COLO829 (cell line): ENCODE measurements around the gene SPTBN4.
"Not testable (repeated sequence)": the region's sequence is repeated elsewhere in the genome, so short reads cannot be mapped to it uniquely, and the experiment has no call there.

Experiments
- DNase-seq: peaks from one replicate; pipeline ENCODE4 v3.0.0; 2012; ENCODE audit warnings: low spot score

Gene SPTBN4

GRCh38 chr19:40588926-40589569 lies 122.2 kb downstream of the SPTBN4 start:
- no peak for DNase-seq

- no peak for DNase-seq
Observed at GRCh38 chr19:40589591-40590429, 123.0 kb downstream of the SPTBN4 start.

DNA sequence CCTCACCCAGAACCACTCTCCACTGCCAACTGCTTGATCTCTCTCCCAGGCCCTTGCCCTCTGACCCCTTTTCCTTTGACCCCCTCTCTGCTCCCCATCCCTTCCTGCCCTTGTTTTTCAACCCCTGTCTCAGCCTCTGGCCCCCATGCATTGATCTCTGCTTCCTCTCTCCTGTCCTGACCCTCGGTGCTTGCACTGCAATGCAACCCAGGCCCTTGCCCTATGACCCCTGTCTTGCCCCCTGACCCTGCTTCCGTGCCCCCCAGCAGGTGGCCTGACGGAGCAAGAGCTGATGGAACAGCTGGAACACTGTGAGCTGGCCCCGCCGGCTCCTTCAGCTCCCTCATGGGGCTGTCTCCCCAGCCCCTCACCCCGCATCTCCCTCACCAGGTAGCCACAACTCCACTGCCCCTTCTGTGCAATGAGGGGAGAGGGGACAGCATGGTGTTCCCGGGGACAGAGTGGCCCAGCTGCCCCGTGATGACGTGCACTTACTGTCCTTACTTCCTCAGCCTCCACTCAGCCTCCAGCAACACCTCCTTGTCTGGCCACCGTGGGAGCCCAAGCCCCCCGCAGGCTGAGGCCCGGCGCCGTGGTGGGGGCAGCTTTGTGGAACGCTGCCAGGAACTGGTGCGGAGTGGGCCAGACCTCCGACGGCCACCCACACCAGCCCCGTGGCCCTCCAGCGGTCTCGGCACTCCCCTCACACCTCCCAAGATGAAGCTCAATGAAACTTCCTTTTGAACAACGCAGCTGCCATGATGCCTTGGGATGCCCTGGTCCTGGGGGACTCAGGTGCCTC lies 123.9 kb downstream of the SPTBN4 start:
- no peak for DNase-seq

- not testable (repeated sequence) for DNase-seq
Observed at GRCh38 chr19:40591724-40592123, 124.9 kb downstream of the SPTBN4 start.

GRCh38 chr19:40592170-40592569 lies 125.4 kb downstream of the SPTBN4 start:
- no peak for DNase-seq

DNA sequence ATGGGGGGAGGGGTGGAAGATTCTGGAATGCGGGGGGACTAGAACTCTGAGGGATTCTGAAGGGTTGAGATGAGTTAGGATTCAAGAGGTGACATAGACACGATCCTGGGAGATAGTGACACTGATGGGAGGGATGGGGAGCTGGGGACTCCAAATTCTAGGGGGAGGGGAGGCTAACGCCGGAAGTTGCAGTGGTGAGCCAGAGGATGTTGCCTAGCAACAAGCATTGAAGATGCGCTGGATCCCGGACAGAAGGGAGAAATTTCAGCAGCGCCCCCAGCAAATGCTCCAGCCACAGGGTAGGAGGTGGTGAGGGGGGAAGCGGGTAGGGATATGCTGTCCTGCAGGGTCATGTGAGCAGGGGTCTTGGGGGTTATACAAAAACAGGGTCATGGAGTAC lies 127.5 kb downstream of the SPTBN4 start:
- DNase-seq: no peak

DNA sequence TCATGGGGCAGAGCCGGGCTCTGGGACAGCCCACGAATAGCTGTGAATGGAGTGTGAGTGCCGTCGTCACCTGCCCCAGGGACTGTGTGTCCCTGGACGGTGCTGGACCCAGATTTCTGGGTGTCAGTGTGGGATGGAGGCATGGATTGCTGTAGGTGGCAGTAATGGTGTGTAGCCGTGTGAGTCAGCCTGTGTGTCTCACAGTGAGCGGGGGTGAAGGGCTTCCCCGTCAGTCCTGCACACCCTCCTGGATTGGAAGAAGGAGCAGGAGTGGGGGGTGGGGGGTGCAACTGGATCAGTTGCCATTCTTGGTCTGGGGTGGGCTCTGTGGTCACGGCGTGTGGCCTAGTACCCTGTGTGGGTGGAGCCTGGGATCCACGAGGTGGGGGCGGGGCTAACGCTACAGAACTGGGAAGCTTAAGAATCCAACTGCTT lies 127.9 kb downstream of the SPTBN4 start:
- no peak for DNase-seq

DNA sequence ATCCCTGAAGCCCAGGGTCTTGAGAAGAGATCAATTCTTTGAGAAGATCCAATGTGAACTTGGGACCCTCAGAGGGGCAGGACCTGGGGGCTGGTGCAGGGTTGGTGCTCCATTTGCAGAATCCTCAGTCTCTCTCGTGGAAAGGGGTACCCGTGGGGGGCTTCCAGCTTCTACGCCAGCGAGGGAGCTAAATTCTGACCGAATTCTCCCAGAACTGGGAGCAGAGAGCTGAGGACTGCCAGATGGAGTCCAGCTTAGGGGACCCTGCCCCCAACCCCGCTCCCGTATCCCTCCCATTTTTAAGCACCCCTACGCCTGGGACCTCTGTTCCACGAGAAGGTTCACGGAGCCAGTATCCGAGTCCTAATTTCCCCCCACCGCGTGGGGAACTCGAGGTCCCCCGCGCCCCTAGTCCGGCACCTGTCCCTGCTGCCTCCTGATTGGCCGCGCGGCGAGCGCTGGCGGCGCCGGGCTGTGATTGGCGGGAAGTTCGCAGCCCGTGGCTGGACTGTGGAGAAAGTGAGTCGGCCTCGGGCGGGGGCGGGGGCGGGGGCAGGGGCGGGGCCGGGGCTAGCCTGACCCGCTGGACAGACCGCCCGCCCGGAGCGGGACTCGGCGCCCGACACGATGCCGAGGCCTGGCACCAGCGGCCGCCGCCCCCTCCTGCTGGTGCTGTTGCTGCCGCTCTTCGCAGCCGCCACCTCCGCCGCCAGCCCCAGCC lies 130.0 kb downstream of the SPTBN4 start:
- peak; percentile 68 for DNase-seq

- no peak for DNase-seq
Observed at GRCh38 chr19:40597329-40597838, 130.6 kb downstream of the SPTBN4 start.

DNA sequence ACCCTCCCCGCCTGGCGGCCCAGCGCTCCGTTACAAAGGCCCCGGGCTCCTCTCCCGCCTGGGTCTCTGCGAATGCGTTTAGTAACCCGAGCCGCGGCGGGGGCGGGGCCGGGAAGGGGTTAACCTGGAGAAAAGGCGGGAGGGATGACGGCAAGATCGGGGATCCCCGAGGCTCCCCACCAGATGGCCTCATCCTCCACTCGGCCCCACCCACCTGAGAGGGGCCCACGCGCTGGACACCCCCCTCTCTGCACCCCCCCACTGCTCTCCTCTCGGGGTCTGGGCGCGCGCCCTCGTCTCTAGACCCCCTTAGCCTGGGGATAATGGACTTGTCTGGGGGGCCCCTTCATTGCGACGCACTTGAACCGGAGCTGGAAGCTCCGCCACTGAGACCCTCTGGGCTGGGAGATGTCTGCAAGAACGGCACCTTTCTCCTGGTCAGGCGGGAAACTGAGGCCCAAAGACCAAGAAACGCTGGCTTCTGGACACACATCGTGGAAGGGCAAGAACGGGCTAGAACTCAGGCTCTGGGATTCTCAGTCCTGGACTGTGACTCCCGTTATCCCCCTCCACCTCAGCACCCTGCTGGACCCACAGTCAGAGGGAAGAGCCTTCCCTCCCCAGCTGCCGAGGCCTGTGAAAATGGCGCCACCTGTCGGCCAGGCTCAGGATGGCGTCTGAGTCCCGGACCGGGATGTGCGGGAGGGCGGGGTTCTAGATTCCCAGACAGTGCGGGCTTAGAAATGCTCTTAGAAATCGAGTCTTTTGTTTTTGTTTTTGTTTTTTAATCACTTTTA lies 131.5 kb downstream of the SPTBN4 start:
- DNase-seq: peak; percentile 66

GRCh38 chr19:40598918-40599307 lies 132.1 kb downstream of the SPTBN4 start:
- no peak for DNase-seq

DNA sequence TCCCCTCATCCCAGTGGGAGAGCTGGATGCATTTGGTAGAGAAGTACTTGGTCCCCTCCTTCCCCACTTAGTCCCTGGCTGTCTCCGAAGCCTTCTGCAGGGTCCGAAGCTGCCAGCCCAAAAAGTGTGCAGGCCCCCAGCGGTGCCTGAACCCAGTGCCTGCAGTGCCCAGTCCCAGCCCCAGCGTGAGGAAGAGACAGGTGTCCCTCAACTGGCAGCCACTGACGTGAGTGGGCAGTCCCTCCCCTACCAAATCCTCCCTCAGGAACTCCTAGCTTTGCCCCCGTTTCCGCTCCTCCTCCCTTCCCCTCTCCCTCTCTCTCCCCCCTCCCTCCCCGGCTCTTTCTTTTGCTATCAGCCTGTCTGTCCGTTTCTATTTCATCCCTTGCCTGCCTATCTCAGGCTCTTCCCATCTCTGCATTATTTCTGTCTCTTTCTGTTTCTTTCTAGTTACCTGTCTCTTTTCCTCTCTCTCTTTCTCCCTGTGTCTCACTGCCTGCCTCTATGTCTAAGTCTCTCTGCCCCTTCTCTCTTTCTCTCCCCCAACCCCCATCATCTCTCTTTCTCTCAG lies 132.6 kb downstream of the SPTBN4 start:
- DNase-seq: no peak

DNA sequence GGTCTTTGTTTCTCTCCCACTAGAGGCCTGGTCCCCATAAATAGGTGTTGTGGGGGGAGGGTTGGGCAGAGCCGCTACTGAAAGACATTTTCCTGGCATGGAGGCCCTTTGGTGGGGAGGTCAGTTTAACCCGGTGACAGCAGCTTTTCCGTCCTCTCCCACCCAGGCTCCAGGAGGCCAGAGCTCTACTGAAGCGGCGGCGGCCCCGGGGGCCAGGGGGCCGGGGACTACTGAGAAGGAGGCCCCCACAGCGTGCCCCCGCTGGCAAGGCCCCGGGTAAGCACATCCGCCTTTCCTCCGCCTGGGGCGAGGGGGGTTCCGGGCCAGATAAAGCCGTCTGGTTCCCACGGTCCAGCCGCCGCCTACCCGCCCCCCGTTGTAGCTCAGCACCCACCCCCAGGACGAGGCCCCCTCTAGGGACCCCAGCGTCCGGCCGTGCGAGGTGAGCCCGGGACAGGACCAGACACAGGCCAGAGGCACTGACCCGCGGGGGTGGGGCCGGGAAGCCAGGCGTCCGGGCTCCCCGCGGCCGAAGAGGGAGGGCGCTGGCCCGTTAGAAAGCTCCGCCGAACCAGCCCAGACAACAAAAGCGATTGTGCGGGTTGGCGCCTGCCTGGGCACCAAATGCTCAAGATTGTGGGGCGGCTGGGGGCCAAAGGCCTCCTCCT lies 133.2 kb downstream of the SPTBN4 start:
- DNase-seq: no peak

DNA sequence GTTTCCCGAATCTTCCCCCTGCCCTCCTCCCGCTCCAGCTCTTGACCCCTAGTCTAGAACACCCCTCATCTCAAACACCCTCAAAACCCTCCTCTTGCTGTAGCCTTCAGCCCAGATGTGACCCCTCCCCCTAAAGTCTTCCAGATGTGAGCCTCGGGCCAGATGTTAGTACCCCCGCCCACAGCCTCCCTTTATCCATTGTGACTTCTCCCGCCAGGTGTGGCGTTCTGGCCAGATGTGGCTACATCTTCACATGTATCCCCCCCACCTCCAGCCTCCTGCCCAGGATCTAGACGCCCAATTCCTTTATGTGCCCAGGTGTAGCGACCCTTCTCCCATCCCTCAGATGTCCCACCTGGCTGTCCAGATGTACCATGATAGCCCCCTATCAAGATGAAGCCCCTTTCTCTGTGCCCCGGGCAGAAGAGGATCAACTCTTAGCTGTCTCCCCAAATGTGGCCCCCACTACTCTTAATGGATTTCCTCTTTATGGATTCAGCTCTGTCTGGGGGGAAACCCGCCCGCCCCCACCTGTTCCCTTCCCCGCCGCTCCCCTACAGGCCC lies 133.9 kb downstream of the SPTBN4 start:
- no peak for DNase-seq

- DNase-seq: no peak
Observed at GRCh38 chr19:40601134-40601974, 134.6 kb downstream of the SPTBN4 start, which contains the start of gene LTBP4. Gene LTBP4, plus strand, starts transcription at chr19:40601369. Its CDS starts 19 bp downstream, at chr19:40601388.

- DNase-seq: no peak
Observed at GRCh38 chr19:40603071-40603388, 136.2 kb downstream of the SPTBN4 start.

DNA sequence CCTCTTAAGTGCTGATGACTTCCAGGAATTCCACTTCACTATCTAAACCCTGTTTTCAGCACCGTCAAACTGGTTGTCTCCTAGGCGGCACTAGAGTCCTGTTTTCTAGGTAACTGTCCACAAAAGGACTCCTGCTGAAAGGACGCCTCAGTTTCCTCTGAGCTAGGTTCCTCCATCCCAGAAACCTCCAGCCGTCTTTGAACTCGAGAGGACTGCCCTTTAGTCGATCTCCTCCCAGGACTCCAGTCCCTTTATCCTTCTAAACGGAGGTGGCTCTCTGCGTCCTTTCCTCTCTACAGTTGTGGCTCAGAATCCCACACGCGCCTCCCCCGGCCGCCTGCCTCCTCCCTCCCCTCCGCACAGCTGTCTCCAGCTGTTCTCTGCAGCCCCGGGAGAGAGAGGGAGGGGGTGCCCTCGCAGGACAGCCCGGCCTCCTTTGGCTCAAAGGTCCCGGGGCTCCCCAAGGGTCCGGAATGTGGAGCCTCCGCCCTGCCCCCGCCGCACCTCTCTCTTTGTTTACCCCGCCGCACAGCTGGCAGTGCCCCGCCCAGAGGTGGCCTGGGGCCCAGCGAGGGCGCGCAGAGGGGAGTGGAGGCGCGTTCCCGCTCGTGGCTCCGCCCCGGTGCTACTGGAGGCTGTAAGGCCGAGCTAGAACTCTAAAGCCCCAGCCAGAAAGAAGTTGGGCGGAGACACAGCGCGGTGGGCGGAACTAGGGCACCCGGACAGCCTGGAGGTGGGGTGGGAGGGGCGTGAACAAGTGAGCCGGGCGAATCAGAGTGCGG lies 136.8 kb downstream of the SPTBN4 start:
- peak; percentile 96 for DNase-seq

GRCh38 chr19:40604171-40604646 lies 137.4 kb downstream of the SPTBN4 start:
- DNase-seq: no peak
